Measurements from ENCODE around the gene MACROD2. TPM values are rescaled to one million over a fixed set of nuclear protein-coding genes. Genes with fewer than 3 reads are reported as not detected.

The MACROD2 gene
- polyA plus RNA-seq, 1 donor from 2014 or later, result 23.2 TPM

DNA sequence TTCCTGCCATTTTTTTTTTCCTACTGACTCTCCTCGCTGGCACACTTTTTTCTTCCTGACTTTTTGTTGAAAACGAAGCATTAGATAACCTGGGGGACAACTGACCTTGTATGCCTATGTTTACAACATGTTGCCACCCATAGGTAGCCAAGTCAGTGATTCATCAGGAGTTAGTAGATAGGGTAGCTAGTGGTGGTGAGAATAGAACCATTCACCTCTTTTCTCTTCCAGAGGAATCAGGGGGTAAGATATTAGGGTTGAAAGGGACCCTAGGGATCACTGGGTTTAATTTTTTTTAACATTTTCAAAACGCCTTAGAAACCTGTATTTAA lies 770.0 kb downstream of the MACROD2 start:
- no peak for TF ChIP-seq EP300 (conservative IDR thresholded peaks at IDR 0.05; ENCODE audit: poor library complexity, severe bottlenecking)
- TF ChIP-seq POLR2AphosphoS5 (IDR thresholded peaks at IDR 0.05), result no peak
- no peak for TF ChIP-seq EZH2 (IDR thresholded peaks at IDR 0.05; ENCODE audit: borderline replicate concordance, insufficient read depth, low read length, poor library complexity, severe bottlenecking)
- no peak for TF ChIP-seq TAF1 (IDR thresholded peaks at IDR 0.05; ENCODE audit: low read depth)
- TF ChIP-seq SMC3 (conservative IDR thresholded peaks at IDR 0.05; ENCODE audit: poor library complexity), result no peak
- no peak for TF ChIP-seq RAD21 (conservative IDR thresholded peaks at IDR 0.05)
- no peak for TF ChIP-seq CTCF (IDR thresholded peaks at IDR 0.05; ENCODE audit: poor library complexity, severe bottlenecking)
- Histone ChIP-seq H3F3A (ENCODE audit: insufficient read depth, low read length, poor library complexity, severe bottlenecking) (no peaks in the 10 kb centered on the region), H3K36me3 (ENCODE audit: insufficient read depth, low read length) (no peaks in the 10 kb centered on the region), H3K27me3 (ENCODE audit: insufficient read depth, low read depth, low read length) (no peaks in the 10 kb centered on the region), H2AFZ (ENCODE audit: low read depth, low read length) (no peak overlapping the region), H3K4me2 (ENCODE audit: low read length) (no peak overlapping the region), H3K4me3 (ENCODE audit: low read length) (no peak overlapping the region), H3K79me2 (replicated peaks; ENCODE audit: insufficient read depth, low read length) (no peaks in the 10 kb centered on the region), H3K9me3 (ENCODE audit: low read length) (no peaks in the 10 kb centered on the region), H3K9me2 (ENCODE audit: insufficient read depth, low read length) (no peaks in the 10 kb centered on the region), H3K27ac (ENCODE audit: low read length) (no peak overlapping the region), H3K9ac (ENCODE audit: low read length) (no peak overlapping the region), H4K20me1 (ENCODE audit: insufficient read depth) (no peaks in the 10 kb centered on the region)

- H3K9me2 ChIP-seq (ENCODE audit: insufficient read depth, low read length), result no peaks in the 10 kb centered on the region
- H2AFZ ChIP-seq (ENCODE audit: low read depth, low read length), result no peak overlapping the region
- no peak overlapping the region for H3K4me3 ChIP-seq (ENCODE audit: low read length)
- H4K20me1 ChIP-seq (ENCODE audit: insufficient read depth), result no peaks in the 10 kb centered on the region
- H3K9ac ChIP-seq (ENCODE audit: low read length), result no peak overlapping the region
- H3K27me3 ChIP-seq (ENCODE audit: insufficient read depth, low read depth, low read length), result no peaks in the 10 kb centered on the region
- H3K4me2 ChIP-seq (ENCODE audit: low read length), result no peak overlapping the region
- no peaks in the 10 kb centered on the region for H3K79me2 ChIP-seq (replicated peaks; ENCODE audit: insufficient read depth, low read length)
- no peaks in the 10 kb centered on the region for H3F3A ChIP-seq (ENCODE audit: insufficient read depth, low read length, poor library complexity, severe bottlenecking)
- H3K36me3 ChIP-seq (ENCODE audit: insufficient read depth, low read length), result no peaks in the 10 kb centered on the region
- H3K27ac ChIP-seq (ENCODE audit: low read length), result no peak overlapping the region
- TF ChIP-seq CTCF (IDR thresholded peaks at IDR 0.05; ENCODE audit: poor library complexity, severe bottlenecking), result no peak
- H3K9me3 ChIP-seq (ENCODE audit: low read length), result no peaks in the 10 kb centered on the region
Observed at GRCh38 chr20:14773486-14773885, 778.2 kb downstream of the MACROD2 start.

DNA sequence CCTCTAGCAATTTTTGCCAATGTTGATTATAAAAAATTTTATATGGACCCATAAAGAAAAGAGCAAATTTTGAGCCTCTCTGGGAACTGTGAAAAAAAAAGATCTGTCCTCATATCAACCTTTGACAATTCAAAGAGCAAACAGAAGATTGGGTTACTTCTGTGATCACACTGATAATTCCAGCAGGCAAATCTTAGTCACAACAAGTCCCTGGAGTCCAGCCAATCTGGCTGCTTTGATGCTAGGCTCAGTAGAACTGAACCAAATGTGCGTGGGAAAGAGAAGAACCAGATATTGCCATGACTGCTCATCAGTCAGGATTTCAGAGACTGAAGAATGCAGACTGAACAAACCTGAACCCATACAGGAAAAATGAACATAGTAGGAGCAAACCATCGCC lies 780.5 kb downstream of the MACROD2 start:
- Histone ChIP-seq H3K9ac (ENCODE audit: low read length) (no peak overlapping the region), H3K79me2 (replicated peaks; ENCODE audit: insufficient read depth, low read length) (no peaks in the 10 kb centered on the region), H3F3A (ENCODE audit: insufficient read depth, low read length, poor library complexity, severe bottlenecking) (no peaks in the 10 kb centered on the region), H3K27me3 (ENCODE audit: insufficient read depth, low read depth, low read length) (no peaks in the 10 kb centered on the region), H3K9me2 (ENCODE audit: insufficient read depth, low read length) (no peaks in the 10 kb centered on the region), H3K4me3 (ENCODE audit: low read length) (no peak overlapping the region), H3K4me2 (ENCODE audit: low read length) (no peak overlapping the region), H4K20me1 (ENCODE audit: insufficient read depth) (no peaks in the 10 kb centered on the region), H3K36me3 (ENCODE audit: insufficient read depth, low read length) (no peaks in the 10 kb centered on the region), H2AFZ (ENCODE audit: low read depth, low read length) (no peak overlapping the region), H3K9me3 (ENCODE audit: low read length) (no peaks in the 10 kb centered on the region), H3K27ac (ENCODE audit: low read length) (no peak overlapping the region)
- TF ChIP-seq SMC3 (conservative IDR thresholded peaks at IDR 0.05; ENCODE audit: poor library complexity) (no peak), RAD21 (conservative IDR thresholded peaks at IDR 0.05) (no peak), REST (IDR thresholded peaks at IDR 0.05; ENCODE audit: borderline replicate concordance) (no peak), TAF1 (IDR thresholded peaks at IDR 0.05; ENCODE audit: low read depth) (no peak), POLR2AphosphoS5 (IDR thresholded peaks at IDR 0.05) (no peak), MXI1 (conservative IDR thresholded peaks at IDR 0.05; ENCODE audit: poor library complexity, severe bottlenecking) (no peak), EP300 (conservative IDR thresholded peaks at IDR 0.05; ENCODE audit: poor library complexity, severe bottlenecking) (no peak), EZH2 (IDR thresholded peaks at IDR 0.05; ENCODE audit: borderline replicate concordance, insufficient read depth, low read length, poor library complexity, severe bottlenecking) (no peak), CTCF (IDR thresholded peaks at IDR 0.05; ENCODE audit: poor library complexity, severe bottlenecking) (no peak)
